Measurements from ENCODE around the gene KLC3.
"Not testable (repeated sequence)": the region's sequence is repeated elsewhere in the genome, so short reads cannot be mapped to it uniquely, and the experiment has no call there.

The KLC3 gene

GRCh38 chr19:45320997-45321775 is 19.4 kb upstream of the KLC3 start:
- no peak for DNase-seq

GRCh38 chr19:45321848-45322247 is 18.7 kb upstream of the KLC3 start:
- no peak for DNase-seq

GRCh38 chr19:45322311-45322710 is 18.2 kb upstream of the KLC3 start:
- no peak for DNase-seq

- DNase-seq: no peak
These were observed 17.7 kb upstream of the KLC3 start, which contains the start of gene CKM for GRCh38 chr19:45322744-45323281. CKM (minus strand) TSS chr19:45322875; CDS start chr19:45319713, 3,162 bp downstream.

- no peak for DNase-seq
These were observed 16.9 kb upstream of the KLC3 start for GRCh38 chr19:45323671-45324081.

GRCh38 chr19:45324349-45324907 is 16.1 kb upstream of the KLC3 start:
- no peak for DNase-seq

GRCh38 chr19:45327404-45328143 is 13.0 kb upstream of the KLC3 start:
- DNase-seq: no peak

GRCh38 chr19:45331411-45331810 is 9.1 kb upstream of the KLC3 start:
- DNase-seq: no peak

GRCh38 chr19:45333609-45334303 is 6.8 kb upstream of the KLC3 start:
- DNase-seq: no peak

GRCh38 chr19:45334881-45335280 is 5.7 kb upstream of the KLC3 start:
- not testable (repeated sequence) for DNase-seq

GRCh38 chr19:45336696-45337251 is 3.8 kb upstream of the KLC3 start:
- no peak for DNase-seq

GRCh38 chr19:45339629-45340028 is 921 bp upstream of the KLC3 start:
- no peak for DNase-seq

- DNase-seq: no peak
These were observed 426 bp downstream of the KLC3 start for GRCh38 chr19:45340899-45341453.

- DNase-seq: no peak
These were observed 2.4 kb downstream of the KLC3 start for GRCh38 chr19:45342911-45343310.

- no peak for DNase-seq
These were observed 4.3 kb downstream of the KLC3 start for GRCh38 chr19:45344621-45345505.

GRCh38 chr19:45345506-45345860 is 4.9 kb downstream of the KLC3 start:
- no peak for DNase-seq

GRCh38 chr19:45346449-45346848 is 5.9 kb downstream of the KLC3 start:
- no peak for DNase-seq

- DNase-seq: no peak
These were observed 7.2 kb downstream of the KLC3 start for GRCh38 chr19:45347570-45348366.

GRCh38 chr19:45348367-45349125 is 8.0 kb downstream of the KLC3 start:
- DNase-seq: no peak

- no peak for DNase-seq
These were observed 8.5 kb downstream of the KLC3 start for GRCh38 chr19:45349126-45349415.

Measured in stimulated activated CD8-positive, alpha-beta memory T cell treated with anti-CD3 and anti-CD28 coated beads, Interleukin-4, amount 100 ng/mL, for 48 hours (primary cell).